B cell (primary cell): ENCODE data around the gene GMPR. TPM values are rescaled to one million over a fixed set of nuclear protein-coding genes. Genes with fewer than 3 reads are reported as not detected.

Experiments used
- ATAC-seq: fragments of 200-7000 bp; cut with Tn5 transposase; one replicate; pipeline ENCODE4 v1.10.0; 2021; ENCODE audit warnings: low read depth, mild to moderate bottlenecking, moderate number of reproducible peaks, moderate library complexity
- CTCF ChIA-PET: fragments of 350-600 bp; sonication (Branson Sonifier 250); formaldehyde crosslinking; loops from one replicate; lab custom pipeline; 2021; ENCODE audit warnings: antibody characterized with exemption, inconsistent platforms; lab: Charles Lee
- POLR2A ChIA-PET: fragments of 350-600 bp; sonication (Branson Sonifier 250); formaldehyde crosslinking; loops from one replicate; lab custom pipeline; 2021; ENCODE audit warnings: antibody characterized with exemption; lab: Charles Lee
- DNase-seq: peaks from one replicate; pipeline ENCODE4 v3.0.0; 2013
- H2AFZ ChIP-seq: 2 replicates; pipeline ENCODE4 v1.6.1; 2012; ENCODE audit warnings: mild to moderate bottlenecking, low read depth, low read length; ENCODE audit not compliant: insufficient read depth, poor library complexity, severe bottlenecking
- H3K27ac ChIP-seq, 2 donors: 1 replicate in 1 of 2; 2 replicates in 1 of 2; pipeline ENCODE4 v1.5.1; 2012 to 2013; ENCODE audit warnings: low read length in 2 of 2, mild to moderate bottlenecking in 2 of 2, moderate library complexity in 1 of 2
- H3K27me3 ChIP-seq, 4 experiments: fragments of 200-600 bp in 1 of 4; sonication (generic) in 1 of 4; replicated peaks in 1 of 4; 1 replicate in 2 of 4; 2 replicates in 2 of 4; pipeline versions ENCODE4 v1.6.1 to v1.7.0; 2013 to 2016; ENCODE audit warnings: low read length in 3 of 4, mild to moderate bottlenecking in 2 of 4, mixed read lengths in 1 of 4, moderate library complexity in 1 of 4; ENCODE audit not compliant: insufficient read depth in 4 of 4, control insufficient read depth in 3 of 4; ENCODE audit errors: control extremely low read depth in 1 of 4
- H3K36me3 ChIP-seq, 2 experiments: replicated peaks in 1 of 2; 1 replicate in 1 of 2; 2 replicates in 1 of 2; pipeline versions ENCODE4 v1.6.1 to v1.7.1; 2013; ENCODE audit warnings: low read length in 1 of 2; ENCODE audit not compliant: insufficient read depth in 2 of 2, control insufficient read depth in 1 of 2; ENCODE audit errors: control extremely low read depth in 1 of 2, extremely low read depth in 1 of 2
- H3K4me1 ChIP-seq, 2 donors: fragments of 200-600 bp in 1 of 2; sonication (generic) in 1 of 2; 1 replicate in 1 of 2; 2 replicates in 1 of 2; pipeline versions ENCODE4 v1.5.1 to v1.6.1; 2013 to 2017; ENCODE audit warnings: low read length in 2 of 2; ENCODE audit not compliant: control insufficient read depth in 2 of 2, insufficient read depth in 2 of 2
- H3K4me2 ChIP-seq: replicated peaks from 2 replicates; pipeline ENCODE3; 2012; ENCODE audit warnings: mild to moderate bottlenecking, low read depth, low read length; ENCODE audit not compliant: poor library complexity, severe bottlenecking
- H3K4me3 ChIP-seq, 5 experiments: fragments of 200-600 bp in 1 of 5; sonication (generic) in 1 of 5; 1 replicate in 3 of 5; 2 replicates in 2 of 5; pipeline versions ENCODE4 v1.5.1 to v1.7.0; 2011 to 2016; ENCODE audit warnings: low read length in 4 of 5, mild to moderate bottlenecking in 4 of 5, low read depth in 2 of 5, control low read depth in 1 of 5, moderate library complexity in 1 of 5; ENCODE audit not compliant: insufficient read depth in 1 of 5; ENCODE audit errors: control extremely low read depth in 1 of 5, extremely low read depth in 1 of 5
- H3K79me2 ChIP-seq: fragments of 200-600 bp; sonication (generic); one replicate; pipeline ENCODE4 v1.6.0; 2016; ENCODE audit warnings: low read length; ENCODE audit not compliant: control insufficient read depth, insufficient read depth
- H3K9ac ChIP-seq: fragments of 200-600 bp; sonication (generic); 2 replicates; pipeline ENCODE4 v1.6.1; 2017; ENCODE audit warnings: mild to moderate bottlenecking, low read length, moderate library complexity
- H3K9me3 ChIP-seq, 3 donors: one replicate each; pipeline versions ENCODE4 v1.6.1 to v1.7.1; 2013; ENCODE audit warnings: low read length in 2 of 3; ENCODE audit not compliant: control insufficient read depth in 2 of 3, insufficient read depth in 1 of 3; ENCODE audit errors: control extremely low read depth in 1 of 3
- H4K20me1 ChIP-seq: 2 replicates; pipeline ENCODE4 v1.6.0; 2012; ENCODE audit warnings: mild to moderate bottlenecking, low read length; ENCODE audit not compliant: insufficient read depth, control insufficient read depth, poor library complexity, severe bottlenecking
- H3K27ac Mint-ChIP-seq: one replicate; pipeline ENCODE4 v1.8.0; 2021; ENCODE audit warnings: mixed read lengths
- H3K27me3 Mint-ChIP-seq: one replicate; pipeline ENCODE4 v1.8.0; 2021; ENCODE audit warnings: mixed read lengths
- H3K4me1 Mint-ChIP-seq: one replicate; pipeline ENCODE4 v1.8.0; 2021; ENCODE audit warnings: mixed read lengths
- H3K4me3 Mint-ChIP-seq: one replicate; pipeline ENCODE4 v1.8.0; 2021; ENCODE audit warnings: mixed read lengths
- H3K9me3 Mint-ChIP-seq: one replicate; pipeline ENCODE4 v1.8.0; 2022; ENCODE audit warnings: mixed read lengths; ENCODE audit not compliant: insufficient read depth
- CTCF ChIP-seq: fragments of 200-600 bp; IDR thresholded peaks from one replicate; pipeline ENCODE4 v1.8.0; 2022; ENCODE audit warnings: antibody characterized with exemption, mild to moderate bottlenecking
- EZH2 ChIP-seq: IDR thresholded peaks from 2 replicates; pipeline ENCODE4 v1.6.1; 2012; ENCODE audit warnings: borderline replicate concordance, low read depth, mild to moderate bottlenecking, moderate library complexity, low read length; ENCODE audit not compliant: insufficient read depth, poor library complexity, severe bottlenecking
- WGBS: methylation state at CpG from one replicate; pipeline ENCODE4 v1.1.5; 2013; ENCODE audit warnings: missing lambda C conversion rate; ENCODE audit not compliant: insufficient coverage; 5-methylcytosine and 5-hydroxymethylcytosine counted together
- intact Hi-C: fragments of 100-400 bp; cut with micrococcal nuclease; formaldehyde crosslinking; loops from one replicate; pipeline ENCODE4 v1.10.0; 2022
- polyA plus RNA-seq: library from polyadenylated mRNA; depleted of rRNA; stranded (reverse); fragments of >200 nt; gene quantifications from 2 replicates; pipeline ENCODE4 v1.2.3, GENCODE V29; 2012
- total RNA-seq, 2 donors: library from RNA; stranded (reverse); fragments of 120-200 nt in 1 of 2; gene quantifications; 1 replicate in 1 of 2; 2 replicates in 1 of 2; pipeline versions ENCODE4 v1.2.3 to v1.2.4, GENCODE V29; 2013 to 2022

GMPR gene
- total and polyA plus RNA-seq, 2 donors (not counting 1 experiment from before 2014, with no cell fraction given): 0.82 TPM; not detected in 1

- intact Hi-C loops: no loop called here
- peaks cover 0 to 4% (median 0%) of the 10 kb centered on the region in 4 experiments for H3K27me3 ChIP-seq
- no peak overlapping the region for H3K9ac ChIP-seq
- 97% methylated on average over 8 of the region's 18 CpGs for WGBS
- Mint-ChIP-seq H3K27me3 (peaks cover 15% of the 10 kb centered on the region), H3K4me1 (no peaks in the 10 kb centered on the region), H3K9me3 (no peaks in the 10 kb centered on the region), H3K4me3 (no peak overlapping the region), H3K27ac (no peak overlapping the region)
- no peak overlapping the region for H2AFZ ChIP-seq
- no peaks in the 10 kb centered on the region for H3K36me3 ChIP-seq
- ATAC-seq (no peak), DNase-seq (no peak)
- ChIA-PET POLR2A (no interaction called here), CTCF (interaction anchor here (1.0 kb wide), 1 partner anchor 9 kb away, joined by 5 read pairs; no protein-coding TSS in a partner anchor)
- no peak overlapping the region for H3K4me2 ChIP-seq
- no peaks in the 10 kb centered on the region for H3K79me2 ChIP-seq
- H4K20me1 ChIP-seq: no peaks in the 10 kb centered on the region
- H3K4me3 ChIP-seq: no peak overlapping the region
- no peaks in the 10 kb centered on the region for H3K4me1 ChIP-seq
- H3K9me3 ChIP-seq: no peaks in the 10 kb centered on the region
- H3K27ac ChIP-seq: no peak overlapping the region
- no peak for TF ChIP-seq EZH2
- TF ChIP-seq CTCF: no peak
Observed at GRCh38 chr6:16277101-16277981, 39.0 kb downstream of the GMPR start.
